Suppressor macrophage (primary cell): ENCODE results near the gene DCAF8L2.
A peak's percentile ranks its signal among the peaks of the same experiment; 100 is the strongest.
"Not testable (repeated sequence)": the region's sequence is repeated elsewhere in the genome, so short reads cannot be mapped to it uniquely, and the experiment has no call there.

ENCODE experiments used
- DNase-seq, 4 experiments: peaks; one replicate each; pipeline ENCODE4 v3.0.0-alpha.2; 2020 to 2022

Gene DCAF8L2

GRCh38 chrX:27680726-27681125 lies 90.6 kb downstream of the DCAF8L2 start:
- DNase-seq, result no peak

GRCh38 chrX:27683566-27684208 lies 93.5 kb downstream of the DCAF8L2 start:
- peak; percentile 0 to 20 (median 5) for DNase-seq

- no peak for DNase-seq
Measured at GRCh38 chrX:27694667-27695066, 104.5 kb downstream of the DCAF8L2 start.

- DNase-seq, result no peak
Measured at GRCh38 chrX:27706526-27706925, 116.4 kb downstream of the DCAF8L2 start.

GRCh38 chrX:27715610-27716009 lies 125.5 kb downstream of the DCAF8L2 start:
- DNase-seq, result no peak

- DNase-seq, result no peak
Measured at GRCh38 chrX:27728291-27728690, 138.1 kb downstream of the DCAF8L2 start.

GRCh38 chrX:27731962-27732361 lies 141.8 kb downstream of the DCAF8L2 start:
- no peak for DNase-seq

GRCh38 chrX:27735914-27736313 lies 145.8 kb downstream of the DCAF8L2 start:
- DNase-seq, result no peak

- DNase-seq, result no peak
Measured at GRCh38 chrX:27740933-27741332, 150.8 kb downstream of the DCAF8L2 start.

GRCh38 chrX:27743521-27743920 lies 153.4 kb downstream of the DCAF8L2 start:
- DNase-seq, result not testable (repeated sequence)

GRCh38 chrX:27746516-27746915 lies 156.4 kb downstream of the DCAF8L2 start:
- DNase-seq, result no peak

- DNase-seq, result not testable (repeated sequence)
Measured at GRCh38 chrX:27750298-27750697, 160.2 kb downstream of the DCAF8L2 start.

- no peak for DNase-seq
Measured at GRCh38 chrX:27751976-27752375, 161.8 kb downstream of the DCAF8L2 start.

- DNase-seq, result no peak
Measured at GRCh38 chrX:27765718-27766117, 175.6 kb downstream of the DCAF8L2 start.

GRCh38 chrX:27767387-27767786 lies 177.2 kb downstream of the DCAF8L2 start:
- no peak for DNase-seq

GRCh38 chrX:27775984-27776383 lies 185.8 kb downstream of the DCAF8L2 start:
- DNase-seq, result no peak

GRCh38 chrX:27796640-27797257 lies 206.6 kb downstream of the DCAF8L2 start:
- no peak for DNase-seq

GRCh38 chrX:27797575-27797974 lies 207.4 kb downstream of the DCAF8L2 start:
- no peak for DNase-seq
